Prostate gland (tissue), 2 donors: Measurements from ENCODE around the gene MED27.

Source experiments
- POLR2A ChIP-seq: fragments of 450-650 bp; IDR thresholded peaks from one replicate; pipeline ENCODE4 v1.6.1; 2016; ENCODE audit warnings: antibody characterized with exemption, mild to moderate bottlenecking
- POLR2AphosphoS5 ChIP-seq: sonication (generic); formaldehyde crosslinking; IDR thresholded peaks from one replicate; pipeline ENCODE4 v1.6.1; 2017; ENCODE audit warnings: antibody characterized with exemption
- TF ChIP-seq, protein P1 (sequence below), 4 experiments: fragments of 200-600 bp in 2 of 4; fragments of 450-650 bp in 2 of 4; sonication (generic) in 2 of 4; IDR thresholded peaks; 1 replicate in 3 of 4; 2 replicates in 1 of 4; pipeline ENCODE4 v1.5.1; 2016 to 2019; ENCODE audit warnings: antibody characterized with exemption in 4 of 4, mild to moderate bottlenecking in 2 of 4, moderate library complexity in 2 of 4

- TF ChIP-seq POLR2AphosphoS5 (no peak), POLR2A (no peak)
- TF ChIP-seq, protein P1, sequence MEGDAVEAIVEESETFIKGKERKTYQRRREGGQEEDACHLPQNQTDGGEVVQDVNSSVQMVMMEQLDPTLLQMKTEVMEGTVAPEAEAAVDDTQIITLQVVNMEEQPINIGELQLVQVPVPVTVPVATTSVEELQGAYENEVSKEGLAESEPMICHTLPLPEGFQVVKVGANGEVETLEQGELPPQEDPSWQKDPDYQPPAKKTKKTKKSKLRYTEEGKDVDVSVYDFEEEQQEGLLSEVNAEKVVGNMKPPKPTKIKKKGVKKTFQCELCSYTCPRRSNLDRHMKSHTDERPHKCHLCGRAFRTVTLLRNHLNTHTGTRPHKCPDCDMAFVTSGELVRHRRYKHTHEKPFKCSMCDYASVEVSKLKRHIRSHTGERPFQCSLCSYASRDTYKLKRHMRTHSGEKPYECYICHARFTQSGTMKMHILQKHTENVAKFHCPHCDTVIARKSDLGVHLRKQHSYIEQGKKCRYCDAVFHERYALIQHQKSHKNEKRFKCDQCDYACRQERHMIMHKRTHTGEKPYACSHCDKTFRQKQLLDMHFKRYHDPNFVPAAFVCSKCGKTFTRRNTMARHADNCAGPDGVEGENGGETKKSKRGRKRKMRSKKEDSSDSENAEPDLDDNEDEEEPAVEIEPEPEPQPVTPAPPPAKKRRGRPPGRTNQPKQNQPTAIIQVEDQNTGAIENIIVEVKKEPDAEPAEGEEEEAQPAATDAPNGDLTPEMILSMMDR (IDR thresholded peaks at IDR 0.05), result no peak
Measured at GRCh38 chr9:131836021-131836420, 243.6 kb downstream of the MED27 start.
